Spinal cord (tissue), 4 donors: ENCODE data around the gene TNFSF13B. TPM values are rescaled to one million over a fixed set of nuclear protein-coding genes. Genes with fewer than 3 reads are reported as not detected.

Source experiments
- polyA plus RNA-seq, 2 donors: library from polyadenylated mRNA; unstranded; fragments of 120-200 nt; gene quantifications; one replicate each; pipeline ENCODE4 v1.2.1, GENCODE V29; 2013; ENCODE audit not compliant: insufficient read length in 2 of 2
- small RNA-seq: library from RNA; depleted of rRNA; stranded (forward); fragments of <200 nt; gene quantifications from one replicate; pipeline ENCODE3, GENCODE V24; 2014; ENCODE audit warnings: low replicate concordance
- total RNA-seq, 2 donors: library from RNA; depleted of rRNA in 1 of 2; stranded (reverse); fragments of 120-200 nt in 1 of 2; fragments of >200 nt in 1 of 2; gene quantifications; one replicate each; pipeline versions ENCODE4 v1.2.3 to v1.2.4, GENCODE V29; 2013 to 2014

The TNFSF13B gene
- total and polyA plus RNA-seq, 4 donors: 1.5 to 3.5 (median 2.0) TPM

Small RNAs within 50 kb of the gene (small RNA-seq; reads per million reads assigned to genes)
- gene RNA5SP39: not detected

Other genes starting within 250 kb of the TNFSF13B start
- 10 to 100 TPM; 12.9 to 28.9 TPM for gene LIG4, start 54.2 kb upstream of the TNFSF13B start, total RNA-seq
- gene LIG4, start 54.2 kb upstream of the TNFSF13B start, polyA plus RNA-seq: 10 to 100 TPM; 17.4 to 24.0 TPM
- gene ABHD13, start 51.3 kb upstream of the TNFSF13B start, total RNA-seq: 10 to 100 TPM in 1 of 2 donors, 1 to 10 TPM in 1; 9.0 to 15.0 TPM
- gene ABHD13, start 51.3 kb upstream of the TNFSF13B start, polyA plus RNA-seq: 10 to 100 TPM in 1 of 2 donors, 1 to 10 TPM in 1; 8.2 to 11.0 TPM